Left colon (tissue), 2 donors: Measurements from ENCODE around the gene CNRIP1. TPM values are rescaled to one million over a fixed set of nuclear protein-coding genes. Genes with fewer than 3 reads are reported as not detected.
A peak's percentile ranks its signal among the peaks of the same experiment; 100 is the strongest.

Source experiments
- ATAC-seq: fragments of 200-7000 bp; cut with Tn5 transposase; one replicate; pipeline ENCODE4 v1.9.1; 2020; ENCODE audit warnings: mild to moderate bottlenecking, moderate library complexity
- DNase-seq, 2 donors: peaks; one replicate each; pipeline ENCODE4 v3.0.0-alpha.2; 2020
- intact Hi-C, 2 donors: fragments of 100-400 bp; cut with DNase I in 1 of 2; cut with micrococcal nuclease in 1 of 2; formaldehyde crosslinking; loops; one replicate each; pipeline versions ENCODE4 v1.11.2 to v1.14.0; 2022; cut with DNase I, micrococcal nuclease
- total RNA-seq, 2 donors: library from RNA; stranded (reverse); fragmentation: NEBNext Ultra II Directional; extraction: Animal tissue kit (Norgen Biotek cat#: 25700); gene quantifications; one replicate each; pipeline ENCODE4 v1.2.1, GENCODE V29; 2021
- donor health status: DM: no; HTN: no; CAD: no.
- donor health status: DM: yes; HTN: yes; CAD: no.

CNRIP1 gene
- total RNA-seq, 2 donors from 2014 or later, result 3.1 to 8.0 TPM

GRCh38 chr2:68272246-68272994, 47.3 kb downstream of the CNRIP1 start:
- intact Hi-C loops, result no loop called here
- no peak for DNase-seq
- ATAC-seq, result no peak

GRCh38 chr2:68266655-68267054, 53.1 kb downstream of the CNRIP1 start:
- DNase-seq (no peak), ATAC-seq (no peak)
- intact Hi-C loops, result no loop called here

- no peak for ATAC-seq
Measured at GRCh38 chr2:68263632-68264031, 56.1 kb downstream of the CNRIP1 start.

GRCh38 chr2:68258851-68259250, 60.9 kb downstream of the CNRIP1 start:
- intact Hi-C loops, result no loop called here
- DNase-seq (no peak), ATAC-seq (no peak)

More at GRCh38 chr2:68263632-68264031, 56.1 kb downstream of the CNRIP1 start:
- intact Hi-C loops, result no loop called here
- no peak for DNase-seq

DNA sequence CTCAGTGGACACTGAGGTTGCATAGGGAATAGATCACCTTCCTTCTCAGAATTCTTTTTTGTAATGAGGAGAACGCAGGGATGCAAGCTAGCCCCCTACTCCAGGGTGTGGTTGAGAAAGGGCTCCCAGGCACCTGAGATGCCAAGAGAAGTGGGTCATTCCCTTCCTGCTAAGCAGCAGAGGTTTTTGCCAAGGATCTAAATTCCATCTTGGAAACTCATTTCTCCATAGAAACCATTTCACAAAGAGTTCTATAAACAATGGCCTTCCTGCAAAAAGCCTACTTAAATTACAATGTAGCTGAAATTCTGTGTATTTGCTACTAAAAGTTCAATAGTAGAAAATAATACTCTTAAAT, 63.7 kb downstream of the CNRIP1 start:
- ATAC-seq, result no peak
- intact Hi-C loops, result no loop called here
- no peak for DNase-seq

- peak in 1 of 2 donors; percentile 21 for DNase-seq
- ATAC-seq, result no peak
- intact Hi-C loops, result no loop called here
Measured at GRCh38 chr2:68253219-68254068, 66.3 kb downstream of the CNRIP1 start.

- DNase-seq (peak; percentile 96), ATAC-seq (peak; percentile 90)
- intact Hi-C loops, result no loop called here
Measured at GRCh38 chr2:68252400-68253218, 67.1 kb downstream of the CNRIP1 start, which contains the start of gene PPP3R1. TSS of gene PPP3R1 (minus strand) at chr2:68252532. CDS start at chr2:68252127, 405 bp downstream.

GRCh38 chr2:68251855-68252399, 67.8 kb downstream of the CNRIP1 start:
- intact Hi-C loops, result no loop called here
- ATAC-seq, result peak; percentile 9

DNA sequence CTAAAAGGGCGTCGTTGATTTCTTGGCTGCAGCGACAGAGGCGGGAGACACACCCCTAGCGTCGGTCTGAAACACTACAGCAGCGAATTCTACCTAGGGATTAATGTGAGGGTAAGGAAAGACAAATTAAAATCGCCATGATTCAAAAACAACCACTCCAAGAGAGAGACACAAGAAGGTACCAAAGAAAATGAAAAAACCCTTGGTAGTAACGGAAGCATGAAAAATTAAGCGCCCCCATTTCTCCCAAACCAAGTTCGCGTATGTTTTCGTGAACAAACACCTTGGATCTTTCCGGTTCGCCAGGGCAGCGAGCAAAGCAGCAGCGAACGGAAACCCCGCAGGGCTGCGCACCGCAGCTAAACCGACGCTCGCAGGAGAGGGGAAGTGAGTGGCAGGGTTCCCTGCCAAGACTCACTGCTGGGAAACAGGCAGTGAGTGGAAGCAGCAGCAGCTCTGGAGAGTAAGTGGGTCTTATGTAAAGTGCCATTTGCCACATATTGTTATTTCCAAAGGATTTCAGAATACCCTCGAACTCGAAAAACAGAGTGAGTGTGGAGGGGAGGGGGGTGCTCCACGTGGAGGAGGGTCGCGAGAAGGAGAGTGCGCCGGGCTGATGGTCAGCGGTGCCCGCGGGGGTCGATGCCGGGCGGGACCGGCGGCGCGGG, 68.4 kb downstream of the CNRIP1 start:
- intact Hi-C loops, result no loop called here
- peak; percentile 49 to 80 for DNase-seq
- peak; percentile 24 for ATAC-seq

More at GRCh38 chr2:68251855-68252399, 67.8 kb downstream of the CNRIP1 start:
- peak; percentile 35 to 60 for DNase-seq

- DNase-seq, result peak in 1 of 2 donors; percentile 87
- intact Hi-C loops, result no loop called here
- peak; percentile 73 for ATAC-seq
Measured at GRCh38 chr2:68250652-68251186, 69.0 kb downstream of the CNRIP1 start.

DNA sequence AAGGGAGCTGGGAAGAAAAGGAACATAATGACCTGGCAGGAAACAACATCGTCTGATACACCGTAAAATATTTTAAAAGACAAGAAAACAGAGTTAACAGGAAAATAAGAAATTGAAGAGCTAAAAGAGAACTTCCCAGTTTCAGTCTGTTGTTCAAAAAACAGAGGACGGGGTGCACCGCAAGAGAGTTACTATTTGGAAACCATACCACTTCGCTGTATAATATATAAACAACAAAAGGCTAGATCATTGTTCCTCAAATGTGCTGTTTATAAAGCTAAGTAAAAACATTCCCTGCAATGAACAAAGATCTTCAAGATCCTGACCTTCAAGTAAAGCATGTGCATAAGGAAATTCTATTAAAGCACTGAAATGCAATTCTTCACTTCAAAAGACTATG, 69.6 kb downstream of the CNRIP1 start:
- intact Hi-C loops, result no loop called here
- ATAC-seq (no peak), DNase-seq (no peak)

- intact Hi-C loops, result loop anchor here in 1 of 2 donors (10.0 kb wide), 1 partner anchor 54 kb away; no protein-coding TSS in a partner anchor
- DNase-seq, result no peak
- no peak for ATAC-seq
Measured at GRCh38 chr2:68248806-68249205, 70.9 kb downstream of the CNRIP1 start.

GRCh38 chr2:68248361-68248760, 71.4 kb downstream of the CNRIP1 start:
- intact Hi-C loops, result loop anchor here in 1 of 2 donors (10.0 kb wide), 1 partner anchor 54 kb away; no protein-coding TSS in a partner anchor

DNA sequence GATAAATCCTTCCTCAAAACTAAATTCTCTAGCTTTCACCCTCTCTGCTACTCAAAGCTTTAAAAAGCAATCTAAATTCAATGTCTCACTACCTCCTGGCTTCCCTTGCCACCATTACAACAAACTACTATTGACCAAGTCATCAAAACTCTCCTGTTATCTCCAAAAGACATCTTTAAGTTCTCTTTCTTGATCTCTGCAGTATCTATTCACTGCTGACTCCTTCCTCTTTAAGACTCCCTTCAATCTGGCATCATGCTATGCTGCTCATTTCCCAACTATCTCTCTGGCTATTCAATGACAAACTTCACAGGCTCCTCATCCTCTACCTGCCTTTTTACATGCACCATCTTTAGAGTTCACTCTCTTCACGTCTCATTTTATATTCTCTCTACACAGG, 73.4 kb downstream of the CNRIP1 start:
- intact Hi-C loops, result loop anchor here in 1 of 2 donors (10.0 kb wide), 1 partner anchor 52 kb away; no protein-coding TSS in a partner anchor
- DNase-seq (no peak), ATAC-seq (no peak)

More at GRCh38 chr2:68248361-68248760, 71.4 kb downstream of the CNRIP1 start:
- DNase-seq (no peak), ATAC-seq (no peak)

DNA sequence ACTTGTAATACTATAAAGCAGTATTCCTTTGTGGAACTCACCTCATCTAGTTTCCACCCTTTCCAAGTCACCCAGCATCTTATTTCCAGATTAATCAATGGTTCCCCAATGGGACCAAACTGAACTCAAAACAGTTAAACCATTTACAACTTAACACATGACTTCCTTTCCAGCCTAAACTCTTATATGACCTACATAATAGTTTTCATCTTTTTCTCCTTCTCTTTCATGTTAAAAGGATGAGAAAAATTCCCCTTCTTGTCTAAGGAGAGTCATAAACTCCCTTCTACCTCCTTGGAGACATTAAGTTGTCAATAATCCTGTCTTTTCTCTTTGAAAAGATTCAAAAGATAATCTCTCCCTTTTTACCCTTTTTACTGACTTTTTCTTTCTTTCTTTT, 74.1 kb downstream of the CNRIP1 start:
- ATAC-seq (no peak), DNase-seq (no peak)
- intact Hi-C loops, result loop anchor here in 1 of 2 donors (10.0 kb wide), 1 partner anchor 51 kb away; no protein-coding TSS in a partner anchor

DNA sequence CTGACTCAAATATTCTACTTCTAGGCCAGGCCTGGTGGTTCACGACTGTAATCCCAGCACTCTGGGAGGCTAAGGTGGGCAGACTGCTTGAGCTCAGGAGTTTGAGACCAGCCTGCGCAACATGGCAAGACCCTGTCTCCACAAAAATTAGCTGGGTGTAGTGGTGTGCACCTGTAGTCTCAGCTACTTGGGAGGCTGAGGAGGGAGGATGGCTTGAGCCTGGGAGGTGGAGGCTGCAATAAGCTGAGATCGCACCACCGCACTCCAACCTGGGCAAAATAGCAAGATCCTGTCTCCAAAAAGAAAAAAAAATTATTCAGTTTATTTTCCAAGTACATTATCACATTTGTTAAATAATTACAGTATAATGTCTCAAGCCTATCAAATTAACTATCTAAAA, 74.7 kb downstream of the CNRIP1 start:
- intact Hi-C loops, result loop anchor here in 1 of 2 donors (10.0 kb wide), 1 partner anchor 50 kb away; no protein-coding TSS in a partner anchor
- no peak for DNase-seq
- no peak for ATAC-seq

DNA sequence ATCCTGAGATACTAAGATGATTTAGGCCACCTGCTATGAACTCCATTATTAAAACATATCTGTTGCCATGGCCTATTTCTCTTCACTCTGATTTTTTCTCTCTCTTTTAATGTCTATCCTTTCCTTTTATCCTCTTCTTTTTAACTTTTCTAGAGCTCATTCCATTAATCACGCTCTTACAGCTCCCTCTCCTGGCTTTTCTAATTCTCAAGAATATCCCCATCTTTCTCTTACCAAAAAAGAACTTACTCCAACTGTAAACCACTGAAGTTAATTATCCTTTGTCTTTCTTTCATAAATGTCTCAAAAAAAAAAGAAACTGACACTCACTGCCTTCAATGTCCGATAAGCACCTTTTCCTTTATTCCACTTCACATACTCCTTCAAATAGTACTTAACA, 75.3 kb downstream of the CNRIP1 start:
- ATAC-seq (no peak), DNase-seq (no peak)
- intact Hi-C loops, result loop anchor here in 1 of 2 donors (10.0 kb wide), 1 partner anchor 50 kb away; no protein-coding TSS in a partner anchor
